IMR-90 (cell line): Measurements from ENCODE around the gene CNPY4. TPM values are rescaled to one million over a fixed set of nuclear protein-coding genes. Genes with fewer than 3 reads are reported as not detected.

Experiments used
- ATAC-seq: fragments of 200-7000 bp; cut with Tn5 transposase; 2 replicates; pipeline ENCODE4 v1.9.1; 2020; ENCODE audit warnings: low read depth, mild to moderate bottlenecking, moderate library complexity
- BruUV-seq: library from RNA; stranded (reverse); fragments of 400-500 nt; replicated peaks from 2 replicates; lab custom pipeline; 2021; lab: Mats Ljungman, UMichigan
- CTCF ChIA-PET: fragments of 300-600 bp; formaldehyde crosslinking; extraction: SDS; loops from one replicate; lab custom pipeline; 2021; ENCODE audit warnings: antibody characterized with exemption; lab: Yijun Ruan, JAX
- POLR2A ChIA-PET: fragments of 300-600 bp; sonication (Branson Sonifier 250); formaldehyde crosslinking; loops from one replicate; lab custom pipeline; 2022; ENCODE audit warnings: antibody characterized with exemption; ENCODE audit not compliant: unreplicated experiment; lab: Charles Lee
- DNase-seq: peaks from one replicate; pipeline ENCODE4 v3.0.0; 2013
- H2AFZ ChIP-seq: replicated peaks from 2 replicates; pipeline ENCODE3; 2013; ENCODE audit warnings: low read length, mild to moderate bottlenecking; ENCODE audit not compliant: poor library complexity
- H2AK5ac ChIP-seq: 2 replicates; pipeline ENCODE4 v1.6.1; 2013; ENCODE audit warnings: low read depth, low read length, inconsistent platforms
- H2AK9ac ChIP-seq: replicated peaks from 2 replicates; pipeline ENCODE3; 2013; ENCODE audit warnings: mild to moderate bottlenecking, low read depth, low read length, moderate library complexity; ENCODE audit not compliant: poor library complexity
- H2BK120ac ChIP-seq: 2 replicates; pipeline ENCODE4 v1.6.1; 2013; ENCODE audit warnings: low read depth, low read length, inconsistent platforms
- H2BK15ac ChIP-seq: 3 replicates; pipeline ENCODE4 v1.6.1; 2013; ENCODE audit warnings: low read depth, low read length, inconsistent platforms
- H2BK20ac ChIP-seq: 2 replicates; pipeline ENCODE4 v1.6.1; 2013; ENCODE audit warnings: low read depth, mild to moderate bottlenecking, inconsistent platforms, low read length, moderate library complexity
- H2BK5ac ChIP-seq: 2 replicates; pipeline ENCODE4 v1.6.1; 2013; ENCODE audit warnings: mild to moderate bottlenecking, low read depth, low read length, inconsistent platforms; ENCODE audit not compliant: poor library complexity, severe bottlenecking
- H3K14ac ChIP-seq: replicated peaks from 2 replicates; pipeline ENCODE4 v1.6.1; 2013; ENCODE audit warnings: low read depth, low read length, inconsistent platforms
- H3K18ac ChIP-seq: 2 replicates; pipeline ENCODE4 v1.6.1; 2013; ENCODE audit warnings: low read depth, low read length, control low read depth
- H3K23ac ChIP-seq: 2 replicates; pipeline ENCODE4 v1.6.1; 2013; ENCODE audit warnings: low read depth, low read length, inconsistent platforms
- H3K27ac ChIP-seq: 2 replicates; pipeline ENCODE4 v1.5.1; 2013; ENCODE audit warnings: mild to moderate bottlenecking, control low read depth, low read length; ENCODE audit not compliant: insufficient read depth
- H3K27me3 ChIP-seq: 2 replicates; pipeline ENCODE4 v1.6.1; 2013; ENCODE audit warnings: low read length; ENCODE audit not compliant: control insufficient read depth, insufficient read depth
- H3K36me3 ChIP-seq: 2 replicates; pipeline ENCODE4 v1.6.1; 2013; ENCODE audit warnings: low read length, mixed read lengths; ENCODE audit not compliant: control insufficient read depth, insufficient read depth
- H3K4ac ChIP-seq: 2 replicates; pipeline ENCODE4 v1.6.1; 2013; ENCODE audit warnings: low read depth, low read length, inconsistent platforms
- H3K4me1 ChIP-seq: 2 replicates; pipeline ENCODE4 v1.6.1; 2013; ENCODE audit warnings: low read length, mixed read lengths; ENCODE audit not compliant: control insufficient read depth, insufficient read depth
- H3K4me2 ChIP-seq: 2 replicates; pipeline ENCODE4 v1.6.1; 2013; ENCODE audit warnings: low read depth, mild to moderate bottlenecking, control low read depth, low read length, moderate library complexity
- H3K4me3 ChIP-seq: 2 replicates; pipeline ENCODE4 v1.5.1; 2013; ENCODE audit warnings: low read depth, mild to moderate bottlenecking, control low read depth, low read length, moderate library complexity; ENCODE audit not compliant: insufficient read depth
- H3K56ac ChIP-seq: 2 replicates; pipeline ENCODE4 v1.6.1; 2013; ENCODE audit warnings: low read length, inconsistent platforms; ENCODE audit not compliant: insufficient read depth; ENCODE audit errors: extremely low read depth
- H3K79me1 ChIP-seq, 2 experiments: 2 replicates each; pipeline ENCODE4 v1.6.1; 2013; ENCODE audit warnings: low read length in 2 of 2, inconsistent platforms in 1 of 2, low read depth in 1 of 2
- H3K9ac ChIP-seq: 2 replicates; pipeline ENCODE4 v1.6.1; 2013; ENCODE audit warnings: low read depth, low read length, control low read depth
- H3K9me1 ChIP-seq: 2 replicates; pipeline ENCODE4 v1.6.1; 2013; ENCODE audit warnings: low read length, inconsistent platforms; ENCODE audit not compliant: insufficient read depth
- H3K9me3 ChIP-seq: 2 replicates; pipeline ENCODE4 v1.6.1; 2013; ENCODE audit warnings: low read length; ENCODE audit not compliant: control insufficient read depth, insufficient read depth
- H4K20me1 ChIP-seq: 2 replicates; pipeline ENCODE4 v1.6.1; 2013; ENCODE audit warnings: low read length, inconsistent platforms; ENCODE audit not compliant: insufficient read depth
- H4K5ac ChIP-seq: 2 replicates; pipeline ENCODE4 v1.6.1; 2013; ENCODE audit warnings: mild to moderate bottlenecking, low read depth, low read length, control low read depth
- H4K8ac ChIP-seq, 2 experiments: 2 replicates each; pipeline ENCODE4 v1.6.1; 2013; ENCODE audit warnings: low read depth in 2 of 2, low read length in 2 of 2, control low read depth in 1 of 2, inconsistent platforms in 1 of 2
- H4K91ac ChIP-seq: 2 replicates; pipeline ENCODE4 v1.6.1; 2013; ENCODE audit warnings: low read depth, low read length, inconsistent platforms; ENCODE audit not compliant: insufficient read depth
- BHLHE40 ChIP-seq: fragments of 150-350 bp; IDR thresholded peaks from 2 replicates; pipeline ENCODE4 v1.6.1; 2016; ENCODE audit warnings: mild to moderate bottlenecking, low read depth, low read length
- CEBPB ChIP-seq: IDR thresholded peaks from 2 replicates; pipeline ENCODE4 v1.6.1; 2012; ENCODE audit warnings: low read depth, low read length, improper control_type of control experiment
- CHD1 ChIP-seq: IDR thresholded peaks from 2 replicates; pipeline ENCODE4 v1.6.1; 2012; ENCODE audit warnings: low read depth, low read length, improper control_type of control experiment
- ELK1 ChIP-seq: fragments of 150-350 bp; IDR thresholded peaks from 2 replicates; pipeline ENCODE4 v1.6.1; 2016; ENCODE audit warnings: low read depth, mild to moderate bottlenecking, low read length, moderate library complexity, borderline replicate concordance
- FOS ChIP-seq: fragments of 150-350 bp; IDR thresholded peaks from 2 replicates; pipeline ENCODE4 v1.6.1; 2016; ENCODE audit warnings: low read depth, low read length
- MAFK ChIP-seq: IDR thresholded peaks from 2 replicates; pipeline ENCODE4 v1.6.1; 2012; ENCODE audit warnings: low read depth, low read length, improper control_type of control experiment
- MAZ ChIP-seq: IDR thresholded peaks from 2 replicates; pipeline ENCODE4 v1.6.1; 2012; ENCODE audit warnings: low read depth, mild to moderate bottlenecking, low read length, improper control_type of control experiment, moderate library complexity, borderline replicate concordance
- MXI1 ChIP-seq: IDR thresholded peaks from 2 replicates; pipeline ENCODE4 v1.6.1; 2012; ENCODE audit warnings: low read depth, mild to moderate bottlenecking, low read length, moderate library complexity, borderline replicate concordance
- RAD21 ChIP-seq: IDR thresholded peaks from 2 replicates; pipeline ENCODE4 v1.6.1; 2012; ENCODE audit warnings: low read length, improper control_type of control experiment
- RCOR1 ChIP-seq: IDR thresholded peaks from 2 replicates; pipeline ENCODE4 v1.6.1; 2012; ENCODE audit warnings: mild to moderate bottlenecking, low read length, improper control_type of control experiment; ENCODE audit not compliant: insufficient replicate concordance
- RFX5 ChIP-seq: IDR thresholded peaks from 2 replicates; pipeline ENCODE4 v1.8.0; 2012; ENCODE audit warnings: low read depth, mild to moderate bottlenecking, low read length, moderate library complexity
- SMC3 ChIP-seq: fragments of 150-350 bp; IDR thresholded peaks from 2 replicates; pipeline ENCODE4 v1.6.1; 2016; ENCODE audit warnings: low read depth, mild to moderate bottlenecking, antibody characterized with exemption, low read length, moderate library complexity
- WGBS, 2 experiments: methylation state at CpG; one replicate each; pipeline versions ENCODE4 v1.1.5 to v1.1.7; 2013; ENCODE audit warnings: missing lambda C conversion rate in 2 of 2; ENCODE audit not compliant: insufficient read length in 1 of 2; ENCODE audit errors: extremely low coverage in 2 of 2; 5-methylcytosine and 5-hydroxymethylcytosine counted together
- dilution Hi-C: fragments of 300-500 bp; cut with HindIII; formaldehyde crosslinking; loops from one replicate; pipeline ENCODE4 v1.14.3; 2018; ENCODE audit warnings: low sequenced_read_pairs; ENCODE audit not compliant: unreplicated experiment
- in situ Hi-C: fragments of 300-500 bp; cut with MboI; formaldehyde crosslinking; loops from 3 replicates; pipeline ENCODE4 v1.14.3; 2019; ENCODE audit warnings: low sequenced_read_pairs, inconsistent platforms, mixed read lengths
- intact Hi-C: fragments of 100-400 bp; cut with micrococcal nuclease; formaldehyde crosslinking; loops from 2 replicates; pipeline ENCODE4 v1.10.0; 2022
- polyA plus RNA-seq, 3 experiments: library from polyadenylated mRNA; depleted of rRNA; stranded (reverse); fragments of >200 nt; gene quantifications; 2 replicates each; pipeline ENCODE4 v1.2.3, GENCODE V29; 2012; ENCODE audit warnings: low replicate concordance in 1 of 3
- total RNA-seq: library from RNA; depleted of rRNA; stranded (reverse); fragments of >200 nt; gene quantifications from 2 replicates; pipeline ENCODE4 v1.2.3, GENCODE V29; 2012
- TF ChIP-seq, protein P1 (sequence below): conservative IDR thresholded peaks from 2 replicates; pipeline ENCODE4 v1.5.1; 2012; ENCODE audit warnings: mild to moderate bottlenecking, low read depth, low read length, improper control_type of control experiment
- TF ChIP-seq, protein P2 (sequence below): fragments of 150-350 bp; IDR thresholded peaks from 2 replicates; pipeline ENCODE4 v1.6.1; 2017; ENCODE audit warnings: mild to moderate bottlenecking, antibody characterized with exemption, low read length, low read depth

Gene CNPY4
- total and polyA plus RNA-seq, 2 of the 4 experiments (the other 2 are of a cell fraction), result 13.3 to 21.9 TPM

DNA sequence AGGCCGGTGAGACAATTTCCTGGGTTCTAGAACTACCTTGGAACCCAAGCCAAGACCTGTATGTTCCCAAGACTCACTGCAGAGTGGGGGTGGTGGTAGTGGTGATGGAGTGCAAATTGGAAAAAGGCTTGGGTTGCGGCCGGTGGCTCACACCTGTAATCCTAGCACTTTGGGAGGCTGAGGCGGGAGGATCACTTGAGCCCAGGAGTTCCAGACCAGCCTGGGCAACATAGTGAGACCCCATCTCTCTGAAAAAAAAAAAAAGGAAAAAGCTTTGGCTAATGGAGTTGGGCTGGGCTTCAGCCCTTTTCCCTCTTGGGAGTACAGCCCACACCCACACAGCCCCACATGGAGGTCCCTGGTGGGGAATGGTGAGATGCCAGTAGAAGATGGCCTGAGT lies 13.9 kb upstream of the CNPY4 start:
- no peak overlapping the region for H2BK5ac ChIP-seq
- H4K91ac ChIP-seq, result no peak overlapping the region
- DNase-seq (no peak), ATAC-seq (no peak)
- no peaks in the 10 kb centered on the region for H3K27me3 ChIP-seq
- H2AK9ac ChIP-seq, result no peak overlapping the region
- no peak overlapping the region for H2BK20ac ChIP-seq
- intact Hi-C loops, result no loop called here
- no peak overlapping the region for H2AFZ ChIP-seq
- H3K27ac ChIP-seq, result no peak overlapping the region
- H2BK120ac ChIP-seq, result no peak overlapping the region
- CTCF ChIA-PET, result no interaction called here
- H3K4me1 ChIP-seq, result peaks cover 8% of the 10 kb centered on the region
- no peak overlapping the region for H3K4ac ChIP-seq
- H4K20me1 ChIP-seq, result peaks cover 7% of the 10 kb centered on the region; the same call in 1 of the 2 replicates
- no CpG with 5 or more reads among the region's 4 CpGs for WGBS, 2 experiments
- dilution Hi-C loops, result no loop called here
- no peak overlapping the region for H3K9ac ChIP-seq
- H3K36me3 ChIP-seq, result peaks cover 50% of the 10 kb centered on the region
- H3K56ac ChIP-seq, result no peak overlapping the region
- H3K18ac ChIP-seq, result no peak overlapping the region
- no peak overlapping the region for H2BK15ac ChIP-seq
- peaks cover 5% of the 10 kb centered on the region; the same call in 1 of the 2 replicates for H3K9me1 ChIP-seq
- no TSS peak for BruUV-seq
- in situ Hi-C loops, result no loop called here
- no peak overlapping the region for H4K5ac ChIP-seq
- no peaks in the 10 kb centered on the region for H3K9me3 ChIP-seq
- H2AK5ac ChIP-seq, result no peak overlapping the region
- H4K8ac ChIP-seq, result no peak overlapping the region
- TF ChIP-seq ELK1 (no peak), MXI1 (no peak), RCOR1 (no peak), CEBPB (no peak), RAD21 (no peak), SMC3 (no peak), BHLHE40 (no peak), FOS (no peak), CHD1 (no peak), RFX5 (no peak), MAZ (no peak), MAFK (no peak)
- TF ChIP-seq, protein P1, sequence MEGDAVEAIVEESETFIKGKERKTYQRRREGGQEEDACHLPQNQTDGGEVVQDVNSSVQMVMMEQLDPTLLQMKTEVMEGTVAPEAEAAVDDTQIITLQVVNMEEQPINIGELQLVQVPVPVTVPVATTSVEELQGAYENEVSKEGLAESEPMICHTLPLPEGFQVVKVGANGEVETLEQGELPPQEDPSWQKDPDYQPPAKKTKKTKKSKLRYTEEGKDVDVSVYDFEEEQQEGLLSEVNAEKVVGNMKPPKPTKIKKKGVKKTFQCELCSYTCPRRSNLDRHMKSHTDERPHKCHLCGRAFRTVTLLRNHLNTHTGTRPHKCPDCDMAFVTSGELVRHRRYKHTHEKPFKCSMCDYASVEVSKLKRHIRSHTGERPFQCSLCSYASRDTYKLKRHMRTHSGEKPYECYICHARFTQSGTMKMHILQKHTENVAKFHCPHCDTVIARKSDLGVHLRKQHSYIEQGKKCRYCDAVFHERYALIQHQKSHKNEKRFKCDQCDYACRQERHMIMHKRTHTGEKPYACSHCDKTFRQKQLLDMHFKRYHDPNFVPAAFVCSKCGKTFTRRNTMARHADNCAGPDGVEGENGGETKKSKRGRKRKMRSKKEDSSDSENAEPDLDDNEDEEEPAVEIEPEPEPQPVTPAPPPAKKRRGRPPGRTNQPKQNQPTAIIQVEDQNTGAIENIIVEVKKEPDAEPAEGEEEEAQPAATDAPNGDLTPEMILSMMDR, result no peak
- TF ChIP-seq, protein P2, sequence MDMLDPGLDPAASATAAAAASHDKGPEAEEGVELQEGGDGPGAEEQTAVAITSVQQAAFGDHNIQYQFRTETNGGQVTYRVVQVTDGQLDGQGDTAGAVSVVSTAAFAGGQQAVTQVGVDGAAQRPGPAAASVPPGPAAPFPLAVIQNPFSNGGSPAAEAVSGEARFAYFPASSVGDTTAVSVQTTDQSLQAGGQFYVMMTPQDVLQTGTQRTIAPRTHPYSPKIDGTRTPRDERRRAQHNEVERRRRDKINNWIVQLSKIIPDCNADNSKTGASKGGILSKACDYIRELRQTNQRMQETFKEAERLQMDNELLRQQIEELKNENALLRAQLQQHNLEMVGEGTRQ, result no peak
- no peak overlapping the region for H3K4me2 ChIP-seq
- H3K79me1 ChIP-seq, result peaks cover 6 to 23% of the 10 kb centered on the region in 2 experiments
- H3K14ac ChIP-seq, result no peak overlapping the region
- no peak overlapping the region for H3K4me3 ChIP-seq
- POLR2A ChIA-PET, result no interaction called here
- no peak overlapping the region for H3K23ac ChIP-seq
